H1 (cell line): ENCODE data around the gene COMMD1. TPM values are rescaled to one million over a fixed set of nuclear protein-coding genes. Genes with fewer than 3 reads are reported as not detected.

Source experiments
- CTCF ChIA-PET: fragments of 300-600 bp; sonication (Branson Sonifier 250); formaldehyde crosslinking; loops from one replicate; lab custom pipeline; 2021; ENCODE audit not compliant: partially characterized antibody; lab: Charles Lee
- POLR2A ChIA-PET: fragments of 300-600 bp; sonication (Branson Sonifier 250); formaldehyde crosslinking; loops from one replicate; lab custom pipeline; 2021; ENCODE audit warnings: inconsistent platforms; ENCODE audit not compliant: partially characterized antibody; lab: Charles Lee
- DNase-seq, 2 experiments: peaks; one replicate each; pipeline versions ENCODE4 v3.0.0 to v3.0.0-alpha.2; 2010 to 2022; ENCODE audit warnings: low spot score in 2 of 2, low read depth in 1 of 2, mixed read lengths in 1 of 2
- FAIRE-seq: peaks from 2 replicates; lab custom pipeline; 2011; peaks lifted over from hg19 to GRCh38; lab: Jason Lieb, UNC
- H2AFZ ChIP-seq: 2 replicates; pipeline ENCODE4 v1.8.1; 2012; ENCODE audit warnings: low read length, inconsistent platforms
- H2AK5ac ChIP-seq: 2 replicates; pipeline ENCODE4 v1.6.1; 2013; ENCODE audit warnings: low read depth, low read length
- H2BK120ac ChIP-seq: replicated peaks from 2 replicates; pipeline ENCODE3; 2013; ENCODE audit warnings: low read depth, low read length, inconsistent platforms
- H2BK12ac ChIP-seq: 2 replicates; pipeline ENCODE4 v1.6.1; 2013; ENCODE audit warnings: low read depth, low read length
- H2BK15ac ChIP-seq: 2 replicates; pipeline ENCODE4 v1.6.1; 2013; ENCODE audit warnings: low read length
- H2BK20ac ChIP-seq: 2 replicates; pipeline ENCODE4 v1.6.1; 2013; ENCODE audit warnings: low read length
- H2BK5ac ChIP-seq: 2 replicates; pipeline ENCODE4 v1.6.1; 2013; ENCODE audit warnings: low read depth, low read length
- H3K14ac ChIP-seq: 2 replicates; pipeline ENCODE4 v1.6.1; 2013; ENCODE audit warnings: inconsistent platforms; ENCODE audit not compliant: insufficient read length
- H3K18ac ChIP-seq: 2 replicates; pipeline ENCODE4 v1.6.1; 2013; ENCODE audit warnings: low read length; ENCODE audit errors: extremely low read depth
- H3K23ac ChIP-seq: 2 replicates; pipeline ENCODE4 v1.6.1; 2013; ENCODE audit warnings: inconsistent platforms; ENCODE audit not compliant: insufficient read length
- H3K23me2 ChIP-seq: 2 replicates; pipeline ENCODE4 v1.6.1; 2013; ENCODE audit warnings: low read depth, low read length
- H3K27ac ChIP-seq: 2 replicates; pipeline ENCODE4 v1.6.1; 2011; ENCODE audit warnings: low read depth, low read length, inconsistent platforms
- H3K27me3 ChIP-seq, 4 experiments: replicated peaks in 1 of 4; 1 replicate in 1 of 4; 2 replicates in 3 of 4; pipeline versions ENCODE4 v1.6.1 to v1.8.1; 2011 to 2013; ENCODE audit warnings: low read length in 3 of 4, mild to moderate bottlenecking in 3 of 4, inconsistent platforms in 2 of 4, mixed read lengths in 2 of 4, moderate library complexity in 1 of 4; ENCODE audit not compliant: control insufficient read depth in 3 of 4, insufficient read depth in 3 of 4; ENCODE audit errors: extremely low read depth in 1 of 4
- H3K36me3 ChIP-seq, 4 experiments: 2 replicates each; pipeline versions ENCODE4 v1.6.1 to v1.8.1; 2011 to 2013; ENCODE audit warnings: mild to moderate bottlenecking in 4 of 4, low read length in 3 of 4, moderate library complexity in 2 of 4, control low read depth in 1 of 4, inconsistent platforms in 1 of 4; ENCODE audit not compliant: insufficient read depth in 4 of 4, control insufficient read depth in 2 of 4
- H3K4ac ChIP-seq: replicated peaks from 2 replicates; pipeline ENCODE3; 2013; ENCODE audit warnings: low read length, low read depth, mixed read lengths, inconsistent platforms; ENCODE audit not compliant: insufficient read length
- H3K4me1 ChIP-seq, 4 experiments: replicated peaks in 1 of 4; 1 replicate in 1 of 4; 2 replicates in 3 of 4; pipeline versions ENCODE4 v1.6.1 to v1.8.1; 2011 to 2013; ENCODE audit warnings: low read length in 3 of 4, inconsistent platforms in 2 of 4, mixed read lengths in 1 of 4; ENCODE audit not compliant: insufficient read depth in 4 of 4, control insufficient read depth in 3 of 4
- H3K4me2 ChIP-seq, 2 experiments: 2 replicates each; pipeline versions ENCODE4 v1.6.1 to v1.8.1; 2011 to 2013; ENCODE audit warnings: low read depth in 2 of 2, low read length in 2 of 2, control low read depth in 1 of 2, inconsistent platforms in 1 of 2, mild to moderate bottlenecking in 1 of 2; ENCODE audit not compliant: insufficient read depth in 1 of 2
- H3K4me3 ChIP-seq, 4 experiments: fragments of 200-600, 300-600 bp in 1 of 4; sonication (generic), shearing (Covaris generic), sonication (Bioruptor Twin) in 1 of 4; 2 replicates each; pipeline versions ENCODE4 v1.5.1 to v1.8.1; 2011 to 2016; ENCODE audit warnings: low read length in 4 of 4, low read depth in 3 of 4, control low read depth in 2 of 4, inconsistent platforms in 2 of 4, mild to moderate bottlenecking in 2 of 4, mixed read lengths in 1 of 4, moderate library complexity in 1 of 4; ENCODE audit not compliant: insufficient read depth in 2 of 4; ENCODE audit errors: extremely low read depth in 1 of 4
- H3K56ac ChIP-seq: replicated peaks from 2 replicates; pipeline ENCODE3; 2013; ENCODE audit warnings: low read depth, mild to moderate bottlenecking, mixed read lengths, low read length, inconsistent platforms; ENCODE audit not compliant: insufficient read length
- H3K79me1 ChIP-seq: 2 replicates; pipeline ENCODE4 v1.6.1; 2013; ENCODE audit warnings: low read depth, low read length, control low read depth
- H3K79me2 ChIP-seq, 2 experiments: 2 replicates each; pipeline versions ENCODE4 v1.6.1 to v1.8.1; 2012 to 2013; ENCODE audit warnings: low read length in 2 of 2, mild to moderate bottlenecking in 2 of 2, inconsistent platforms in 1 of 2; ENCODE audit not compliant: insufficient read depth in 2 of 2, control insufficient read depth in 1 of 2
- H3K9ac ChIP-seq, 4 experiments: replicated peaks in 1 of 4; 1 replicate in 1 of 4; 2 replicates in 3 of 4; pipeline versions ENCODE4 v1.6.1 to v1.8.1; 2011 to 2013; ENCODE audit warnings: low read depth in 3 of 4, low read length in 3 of 4, control low read depth in 2 of 4, mild to moderate bottlenecking in 2 of 4, moderate library complexity in 2 of 4, inconsistent platforms in 1 of 4; ENCODE audit errors: extremely low read depth in 1 of 4
- H3K9me3 ChIP-seq, 2 experiments: 2 replicates each; pipeline versions ENCODE4 v1.6.1 to v1.8.1; 2012 to 2013; ENCODE audit warnings: mild to moderate bottlenecking in 2 of 2, moderate library complexity in 2 of 2, control low read depth in 1 of 2, inconsistent platforms in 1 of 2, low read depth in 1 of 2, low read length in 1 of 2, mixed read lengths in 1 of 2; ENCODE audit not compliant: insufficient read depth in 2 of 2
- H4K20me1 ChIP-seq, 2 experiments: replicated peaks in 1 of 2; 2 replicates each; pipeline versions ENCODE3 to v1.8.1; 2011 to 2013; ENCODE audit warnings: inconsistent platforms in 2 of 2, low read length in 2 of 2, mild to moderate bottlenecking in 1 of 2; ENCODE audit not compliant: insufficient read depth in 2 of 2, control insufficient read depth in 1 of 2
- H4K5ac ChIP-seq: 2 replicates; pipeline ENCODE4 v1.6.1; 2013; ENCODE audit warnings: low read length, low read depth, mixed read lengths, inconsistent platforms; ENCODE audit not compliant: insufficient read length
- H4K8ac ChIP-seq: 2 replicates; pipeline ENCODE4 v1.8.0; 2013; ENCODE audit warnings: mild to moderate bottlenecking, moderate library complexity, low read length, inconsistent platforms; ENCODE audit not compliant: insufficient read depth; ENCODE audit errors: extremely low read depth
- H4K91ac ChIP-seq: replicated peaks from 2 replicates; pipeline ENCODE3; 2013; ENCODE audit warnings: low read length, mixed read lengths, inconsistent platforms; ENCODE audit not compliant: insufficient read length
- CHD2 ChIP-seq: IDR thresholded peaks from 2 replicates; pipeline ENCODE4 v1.6.1; 2012; ENCODE audit warnings: low read length, improper control_type of control experiment
- FOSL1 ChIP-seq: IDR thresholded peaks from 2 replicates; pipeline ENCODE4 v1.6.1; 2011; ENCODE audit warnings: mild to moderate bottlenecking, low read depth, low read length, moderate library complexity; ENCODE audit not compliant: insufficient read depth
- GTF2F1 ChIP-seq: IDR thresholded peaks from 2 replicates; pipeline ENCODE4 v1.6.1; 2012; ENCODE audit warnings: low read depth, low read length, improper control_type of control experiment, borderline replicate concordance
- KDM5A ChIP-seq: fragments of 200-600 bp; IDR thresholded peaks from 2 replicates; pipeline ENCODE4 v1.7.1; 2012; ENCODE audit warnings: mild to moderate bottlenecking, low read length, inconsistent platforms, mixed read lengths
- RFX5 ChIP-seq: IDR thresholded peaks from 2 replicates; pipeline ENCODE4 v1.6.1; 2011; ENCODE audit warnings: low read depth, low read length, improper control_type of control experiment, borderline replicate concordance
- RNF2 ChIP-seq: fragments of 200-900, 300-1000 bp; sonication (generic); IDR thresholded peaks from 2 replicates; pipeline ENCODE4 v1.7.1; 2016; ENCODE audit warnings: borderline replicate concordance, low read depth, mild to moderate bottlenecking, antibody characterized with exemption, low read length; ENCODE audit not compliant: poor library complexity, severe bottlenecking; ENCODE audit errors: missing control alignments
- RXRA ChIP-seq: IDR thresholded peaks from 2 replicates; pipeline ENCODE4 v1.6.1; 2011; ENCODE audit warnings: low read depth, mild to moderate bottlenecking, low read length, moderate library complexity; ENCODE audit not compliant: insufficient read depth
- SAP30 ChIP-seq: fragments of 300-600 bp; sonication (generic); IDR thresholded peaks from 2 replicates; pipeline ENCODE4 v1.7.1; 2012; ENCODE audit warnings: low read length, moderate library complexity, mild to moderate bottlenecking, inconsistent platforms; ENCODE audit not compliant: insufficient read depth, insufficient replicate concordance
- SIN3A ChIP-seq, 2 experiments: IDR thresholded peaks in 1 of 2; conservative IDR thresholded peaks in 1 of 2; 2 replicates each; pipeline ENCODE4 v1.6.1; 2011 to 2012; ENCODE audit warnings: low read length in 2 of 2, improper control_type of control experiment in 1 of 2, low read depth in 1 of 2, mild to moderate bottlenecking in 1 of 2
- SIRT6 ChIP-seq: IDR thresholded peaks from one replicate; pipeline ENCODE4 v1.7.1; 2012; ENCODE audit warnings: low read length, inconsistent platforms
- YY1 ChIP-seq: IDR thresholded peaks from 2 replicates; pipeline ENCODE4 v1.6.1; 2011; ENCODE audit warnings: low read depth, mild to moderate bottlenecking, low read length
- ZNF274 ChIP-seq: IDR thresholded peaks from 2 replicates; pipeline ENCODE4 v1.7.0; 2012; ENCODE audit warnings: low read length, borderline replicate concordance; ENCODE audit errors: extremely low read depth
- WGBS, 2 experiments: shearing (Covaris generic) in 1 of 2; methylation state at CpG; one replicate each; pipeline versions ENCODE4 v1.1.6 to v1.1.7; 2013 to 2015; ENCODE audit warnings: low lambda C conversion rate in 2 of 2, mixed read lengths in 2 of 2, inconsistent platforms in 1 of 2, low coverage in 1 of 2, missing lambda C conversion rate in 1 of 2; ENCODE audit not compliant: insufficient replicate concordance in 2 of 2, insufficient coverage in 1 of 2, insufficient read length in 1 of 2; ENCODE audit errors: extremely low coverage in 1 of 2, missing lambda C conversion rate in 1 of 2; 5-methylcytosine and 5-hydroxymethylcytosine counted together
- polyA plus RNA-seq, 7 experiments: library from polyadenylated mRNA; depleted of rRNA in 3 of 7; stranded (reverse) in 5 of 7; unstranded in 2 of 7; fragments of >200 nt in 5 of 7; fragments of 200-250 nt in 2 of 7; gene quantifications; 1 replicate in 5 of 7; 2 replicates in 1 of 7; 4 replicates in 1 of 7; pipeline versions ENCODE4 v1.2.1 to v1.2.3, GENCODE V29; 2011 to 2013; ENCODE audit warnings: missing spikeins in 2 of 7, mixed read lengths in 2 of 7
- total RNA-seq: library from RNA; stranded (reverse); fragmentation: NEBNext Ultra II Directional; extraction: Animal tissue kit (Norgen Biotek cat#: 25700); gene quantifications from 2 replicates; pipeline ENCODE4 v1.2.1, GENCODE V29; 2021

The COMMD1 gene
- total and polyA plus RNA-seq, 2 of the 8 experiments (the other 6 are each of a cell fraction or from before 2014, with no cell fraction given): 23.5 to 28.3 TPM

GRCh38 chr2:62089658-62090057 is 184.2 kb downstream of the COMMD1 start:
- H3K4ac ChIP-seq: no peak overlapping the region
- H3K4me3 ChIP-seq: no peak overlapping the region
- H3K4me1 ChIP-seq: peaks cover 0 to 2% (median 1%) of the 10 kb centered on the region in 4 experiments; a peak in 4 of 7 replicates
- no peak overlapping the region for H3K27ac ChIP-seq
- H2BK20ac ChIP-seq: no peak overlapping the region
- ChIA-PET CTCF (interaction anchor here (0.5 to 0.6 kb wide), 2 partner anchors 321 to 1180 kb away, joined by 3 to 4 read pairs; no protein-coding TSS in a partner anchor), POLR2A (no interaction called here)
- no peak overlapping the region for H3K14ac ChIP-seq
- H3K79me1 ChIP-seq: peaks cover 2% of the 10 kb centered on the region; the same call in 1 of the 2 replicates
- WGBS, 2 experiments: 82% methylated on average over 3 of the region's 3 CpGs; no CpG with 5 or more reads in 1 of the 2 experiments
- H3K4me2 ChIP-seq: no peak overlapping the region
- no peaks in the 10 kb centered on the region for H4K20me1 ChIP-seq
- H3K23me2 ChIP-seq: no peaks in the 10 kb centered on the region; the same call in 1 of the 2 replicates
- no peaks in the 10 kb centered on the region for H3K36me3 ChIP-seq
- no peak overlapping the region for H4K91ac ChIP-seq
- H3K56ac ChIP-seq: no peak overlapping the region
- DNase-seq (no peak), FAIRE-seq (no peak)
- no peak overlapping the region for H2BK12ac ChIP-seq
- no peak overlapping the region for H2AK5ac ChIP-seq
- no peak overlapping the region for H3K18ac ChIP-seq
- no peaks in the 10 kb centered on the region for H3K79me2 ChIP-seq
- H3K23ac ChIP-seq: no peak overlapping the region
- no peaks in the 10 kb centered on the region for H3K27me3 ChIP-seq
- no peak overlapping the region for H2AFZ ChIP-seq
- no peak for TF ChIP-seq SIRT6
- TF ChIP-seq SAP30: no peak
- TF ChIP-seq FOSL1: no peak
- no peak for TF ChIP-seq RFX5
- TF ChIP-seq RNF2: no peak
- no peak for TF ChIP-seq ZNF274
- no peak for TF ChIP-seq RXRA
- no peak for TF ChIP-seq YY1
- no peak for TF ChIP-seq KDM5A
- TF ChIP-seq GTF2F1: no peak
- TF ChIP-seq SIN3A (conservative IDR thresholded peaks at IDR 0.05 in 1 of 2, IDR thresholded peaks at IDR 0.05 in 1 of 2; ENCODE audit: low read depth in 1 of 2, low read length in 2 of 2): no peak
- TF ChIP-seq CHD2: no peak
- no peak overlapping the region for H4K8ac ChIP-seq
- no peak overlapping the region for H3K9ac ChIP-seq
- H3K9me3 ChIP-seq: no peaks in the 10 kb centered on the region
- no peak overlapping the region for H2BK5ac ChIP-seq
- no peak overlapping the region for H4K5ac ChIP-seq
- H2BK15ac ChIP-seq: no peak overlapping the region
- H2BK120ac ChIP-seq: peak overlapping the region; percentile 95
